HepG2 (cell line): Measurements from ENCODE around the gene CRAMP1. TPM values are rescaled to one million over a fixed set of nuclear protein-coding genes. Genes with fewer than 3 reads are reported as not detected.

Experiments used
- ATAC-seq: fragments of 200-7000 bp; cut with Tn5 transposase; 3 replicates; pipeline ENCODE4 v1.9.1; 2020; ENCODE audit warnings: mild to moderate bottlenecking, moderate library complexity
- BruUV-seq: library from RNA; stranded (reverse); fragments of 400-500 nt; replicated peaks from 2 replicates; lab custom pipeline; 2021; lab: Mats Ljungman, UMichigan
- CTCF ChIA-PET: fragments of 300-600 bp; formaldehyde crosslinking; extraction: SDS; loops from one replicate; lab custom pipeline; 2021; ENCODE audit warnings: low total read pairs, inconsistent platforms, low intra/inter-chr PET ratio; lab: Yijun Ruan, JAX
- POLR2A ChIA-PET: fragments of 350-600 bp; sonication (Branson Sonifier 250); formaldehyde crosslinking; loops from one replicate; lab custom pipeline; 2020; ENCODE audit warnings: antibody characterized with exemption, inconsistent platforms; lab: Yijun Ruan, JAX
- DNase-seq: peaks from one replicate; pipeline ENCODE4 v3.0.0-alpha.2; 2015; ENCODE audit warnings: low spot score
- FAIRE-seq: peaks from 3 replicates; lab custom pipeline; 2011; peaks lifted over from hg19 to GRCh38; lab: Jason Lieb, UNC
- H2AFZ ChIP-seq: one replicate; pipeline ENCODE4 v1.6.1; 2011; ENCODE audit warnings: low read length, inconsistent platforms
- H3K27ac ChIP-seq: fragments of 300-600 bp; 3 replicates; pipeline ENCODE4 v1.8.0; 2011; ENCODE audit warnings: mixed run types, mild to moderate bottlenecking, mixed read lengths, low read length, inconsistent platforms; ENCODE audit not compliant: insufficient read depth; ENCODE audit errors: extremely low read length
- H3K27me3 ChIP-seq, 2 experiments: fragments of 200-600 bp in 1 of 2; 2 replicates in 1 of 2; 3 replicates in 1 of 2; pipeline versions ENCODE4 v1.6.0 to v1.8.0; 2011; ENCODE audit warnings: low read length in 2 of 2, mild to moderate bottlenecking in 2 of 2, moderate library complexity in 2 of 2, inconsistent platforms in 1 of 2; ENCODE audit not compliant: insufficient read depth in 2 of 2, control insufficient read depth in 1 of 2
- H3K36me3 ChIP-seq, 2 experiments: fragments of 200-600 bp in 1 of 2; replicated peaks in 1 of 2; 2 replicates in 1 of 2; 3 replicates in 1 of 2; pipeline versions ENCODE4 v1.5.1 to v1.8.0; 2011; ENCODE audit warnings: low read length in 2 of 2, inconsistent platforms in 1 of 2; ENCODE audit not compliant: insufficient read depth in 2 of 2, control insufficient read depth in 1 of 2
- H3K4me1 ChIP-seq: 2 replicates; pipeline ENCODE4 v1.5.1; 2012; ENCODE audit warnings: low read length, inconsistent platforms; ENCODE audit not compliant: insufficient read depth
- H3K4me2 ChIP-seq: 2 replicates; pipeline ENCODE4 v1.6.0; 2011; ENCODE audit warnings: low read depth, low read length, inconsistent platforms
- H3K4me3 ChIP-seq, 3 experiments: fragments of 200-600 bp in 1 of 3; sonication (generic), shearing (Covaris generic) in 1 of 3; replicated peaks in 1 of 3; 2 replicates each; pipeline ENCODE4 v1.5.1; 2011 to 2016; ENCODE audit warnings: low read length in 3 of 3, inconsistent platforms in 2 of 3, low read depth in 2 of 3, mild to moderate bottlenecking in 2 of 3, control low read depth in 1 of 3, mixed read lengths in 1 of 3; ENCODE audit not compliant: insufficient read depth in 1 of 3
- H3K79me2 ChIP-seq: one replicate; pipeline ENCODE4 v1.6.1; 2011; ENCODE audit warnings: low read length, inconsistent platforms; ENCODE audit not compliant: insufficient read depth
- H3K9ac ChIP-seq: 2 replicates; pipeline ENCODE4 v1.6.0; 2011; ENCODE audit warnings: mild to moderate bottlenecking, low read depth, low read length, inconsistent platforms; ENCODE audit not compliant: insufficient read depth
- H3K9me3 ChIP-seq: 2 replicates; pipeline ENCODE4 v1.5.1; 2012; ENCODE audit warnings: mild to moderate bottlenecking, low read length
- H4K20me1 ChIP-seq: 2 replicates; pipeline ENCODE4 v1.6.0; 2011; ENCODE audit warnings: inconsistent platforms, mild to moderate bottlenecking, low read length, moderate library complexity; ENCODE audit not compliant: insufficient read depth
- BORCS8-MEF2B ChIP-seq: sonication (generic); formaldehyde crosslinking; IDR thresholded peaks from 2 replicates; pipeline ENCODE4 v1.8.0; 2022; ENCODE audit warnings: mild to moderate bottlenecking, missing genetic modification reagents
- CREB3 ChIP-seq: sonication (generic); formaldehyde crosslinking; IDR thresholded peaks from 2 replicates; pipeline ENCODE4 v1.5.0; 2020; ENCODE audit warnings: missing genetic modification reagents
- FOSL1 ChIP-seq: sonication (generic); formaldehyde crosslinking; IDR thresholded peaks from 2 replicates; pipeline ENCODE4 v1.9.0; 2021; ENCODE audit warnings: missing genetic modification reagents, borderline replicate concordance
- JUND ChIP-seq: sonication (generic); formaldehyde crosslinking; IDR thresholded peaks from 2 replicates; pipeline ENCODE4 v1.8.0; 2022; ENCODE audit warnings: mild to moderate bottlenecking, missing genetic modification reagents
- KDM6A ChIP-seq: IDR thresholded peaks from 2 replicates; pipeline ENCODE4 v1.6.1; 2016; ENCODE audit warnings: low read depth
- NFE2 ChIP-seq: sonication (generic); formaldehyde crosslinking; IDR thresholded peaks from 2 replicates; pipeline ENCODE4 v1.4.0; 2020; ENCODE audit warnings: missing genetic modification reagents
- PBX3 ChIP-seq: sonication (generic); formaldehyde crosslinking; IDR thresholded peaks from 2 replicates; pipeline ENCODE4 v1.8.1; 2023; ENCODE audit warnings: missing genetic modification reagents, inconsistent platforms, borderline replicate concordance
- PTBP1 ChIP-seq: fragments of 200-400 bp; formaldehyde crosslinking; IDR thresholded peaks from 2 replicates; pipeline ENCODE4 v1.6.1; 2018; ENCODE audit warnings: low read length, low read depth; ENCODE audit not compliant: poor library complexity, severe bottlenecking
- SNAPC2 ChIP-seq: sonication (generic); formaldehyde crosslinking; IDR thresholded peaks from 2 replicates; pipeline ENCODE4 v1.8.1; 2022; ENCODE audit warnings: mild to moderate bottlenecking, missing genetic modification reagents
- TAF15 ChIP-seq: fragments of 200-400 bp; formaldehyde crosslinking; IDR thresholded peaks from one replicate; pipeline ENCODE4 v1.6.1; 2018; ENCODE audit warnings: mild to moderate bottlenecking, low read depth, low read length; ENCODE audit not compliant: poor library complexity, severe bottlenecking
- THAP7 ChIP-seq: sonication (generic); formaldehyde crosslinking; IDR thresholded peaks from 2 replicates; pipeline ENCODE4 v1.8.1; 2023; ENCODE audit warnings: mild to moderate bottlenecking, missing genetic modification reagents
- TIGD3 ChIP-seq: sonication (generic); formaldehyde crosslinking; IDR thresholded peaks from 2 replicates; pipeline ENCODE4 v1.5.1; 2020; ENCODE audit warnings: mild to moderate bottlenecking, missing genetic modification reagents, borderline replicate concordance
- ZFP90 ChIP-seq: sonication (generic); formaldehyde crosslinking; IDR thresholded peaks from 2 replicates; pipeline ENCODE4 v1.8.0; 2022; ENCODE audit warnings: missing genetic modification reagents, mild to moderate bottlenecking, inconsistent platforms, borderline replicate concordance
- ZNF264 ChIP-seq: sonication (generic); formaldehyde crosslinking; IDR thresholded peaks from 2 replicates; pipeline ENCODE4 v1.4.0; 2020; ENCODE audit warnings: missing genetic modification reagents
- ZNF280D ChIP-seq: sonication (generic); formaldehyde crosslinking; IDR thresholded peaks from 2 replicates; pipeline ENCODE4 v1.5.1; 2020; ENCODE audit warnings: mild to moderate bottlenecking, missing genetic modification reagents
- ZNF44 ChIP-seq: sonication (generic); formaldehyde crosslinking; IDR thresholded peaks from 2 replicates; pipeline ENCODE4 v1.5.1; 2020; ENCODE audit warnings: mild to moderate bottlenecking, missing genetic modification reagents
- ZNF441 ChIP-seq: sonication (generic); formaldehyde crosslinking; IDR thresholded peaks from 2 replicates; pipeline ENCODE4 v1.7.0; 2021; ENCODE audit warnings: missing genetic modification reagents, borderline replicate concordance
- WGBS: methylation state at CpG from one replicate; pipeline ENCODE4 v1.1.6; 2017; ENCODE audit warnings: low lambda C conversion rate; 5-methylcytosine and 5-hydroxymethylcytosine counted together
- in situ Hi-C: cut with HindIII; loops from 2 replicates; pipeline ENCODE4 v1.10.0; 2017; ENCODE audit warnings: low pct_unique_long_range_greater_than_20kb; ENCODE audit not compliant: extremely low pct_ligation_motif_present
- intact Hi-C: fragments of 100-400 bp; cut with micrococcal nuclease; formaldehyde crosslinking; loops from one replicate; pipeline ENCODE4 v1.10.0; 2022; ENCODE audit not compliant: unreplicated experiment
- polyA plus RNA-seq, 8 experiments: library from polyadenylated mRNA; depleted of rRNA in 3 of 8; stranded (reverse) in 7 of 8; unstranded in 1 of 8; fragments of >200 nt; fragmentation: Illumina TruSeq in 4 of 8; extraction: Trizol in 4 of 8; gene quantifications; 2 replicates each; pipeline versions ENCODE4 v1.2.1 to v1.2.3, GENCODE V29; 2011 to 2016; ENCODE audit warnings: low read depth in 4 of 8, missing spikeins in 1 of 8, mixed read lengths in 1 of 8; ENCODE audit not compliant: insufficient read depth in 1 of 8
- total RNA-seq, 5 experiments: library from RNA; depleted of rRNA; stranded (reverse); fragments of >200 nt; fragmentation: Illumina TruSeq; extraction: Trizol; gene quantifications; 2 replicates each; pipeline ENCODE4 v1.2.3, GENCODE V29; 2016; ENCODE audit warnings: low read depth in 1 of 5

CRAMP1 gene
- total and polyA plus RNA-seq, 2 of the 13 experiments (the other 11 are each of a cell fraction or from before 2014, with no cell fraction given), result 6.8 to 9.7 TPM

- TF ChIP-seq ZNF44 (CRISPR knock-in tag), result no peak
- no peak for TF ChIP-seq ZNF264 (CRISPR knock-in tag)
- TF ChIP-seq ZNF441 (CRISPR knock-in tag), result no peak
- no peak for TF ChIP-seq FOSL1 (CRISPR knock-in tag)
- TF ChIP-seq BORCS8-MEF2B (CRISPR knock-in tag), result no peak
- no peak for TF ChIP-seq PTBP1
These were observed 22.9 kb downstream of the CRAMP1 start (continued) for GRCh38 chr16:1635070-1635469.

GRCh38 chr16:1637526-1637925, 25.4 kb downstream of the CRAMP1 start:
- Histone ChIP-seq H4K20me1 (no peaks in the 10 kb centered on the region), H3K4me1 (no peaks in the 10 kb centered on the region), H3K4me3 (no peak overlapping the region), H2AFZ (no peak overlapping the region), H3K9me3 (no peaks in the 10 kb centered on the region), H3K9ac (no peak overlapping the region), H3K79me2 (peaks cover 3% of the 10 kb centered on the region), H3K4me2 (no peak overlapping the region), H3K27ac (no peak overlapping the region), H3K36me3 (peaks cover 45 to 79% of the 10 kb centered on the region in 2 experiments), H3K27me3 (no peaks in the 10 kb centered on the region)
- FAIRE-seq, result no peak
- no TSS peak for BruUV-seq
- WGBS, result 98% methylated on average over 11 of the region's 11 CpGs
- DNase-seq, result no peak
- ATAC-seq, result no peak
- POLR2A ChIA-PET, result no interaction called here
- intact Hi-C loops, result no loop called here
- TF ChIP-seq CREB3, result no peak
- TF ChIP-seq TAF15, result no peak
- TF ChIP-seq ZFP90, result no peak
- TF ChIP-seq ZNF280D (CRISPR knock-in tag), result no peak
- no peak for TF ChIP-seq JUND (CRISPR knock-in tag)
- no peak for TF ChIP-seq THAP7
- TF ChIP-seq SNAPC2 (CRISPR knock-in tag), result no peak
- no peak for TF ChIP-seq TIGD3 (CRISPR knock-in tag)
- no peak for TF ChIP-seq PBX3 (CRISPR knock-in tag)
- TF ChIP-seq KDM6A, result no peak
- no peak for TF ChIP-seq NFE2 (CRISPR knock-in tag)
- in situ Hi-C loops, result no loop called here
- CTCF ChIA-PET, result no interaction called here
